GM20000 (cell line): ENCODE data around the gene VWF.

Experiments used
- DNase-seq: peaks from one replicate; pipeline ENCODE4 v3.0.0; 2012; ENCODE audit warnings: low spot score
- TF ChIP-seq, protein P1 (sequence below): IDR thresholded peaks from 2 replicates; pipeline ENCODE4 v1.5.1; 2012; ENCODE audit warnings: mild to moderate bottlenecking, control low read depth; ENCODE audit errors: extremely low read depth, missing control alignments

VWF gene

DNA sequence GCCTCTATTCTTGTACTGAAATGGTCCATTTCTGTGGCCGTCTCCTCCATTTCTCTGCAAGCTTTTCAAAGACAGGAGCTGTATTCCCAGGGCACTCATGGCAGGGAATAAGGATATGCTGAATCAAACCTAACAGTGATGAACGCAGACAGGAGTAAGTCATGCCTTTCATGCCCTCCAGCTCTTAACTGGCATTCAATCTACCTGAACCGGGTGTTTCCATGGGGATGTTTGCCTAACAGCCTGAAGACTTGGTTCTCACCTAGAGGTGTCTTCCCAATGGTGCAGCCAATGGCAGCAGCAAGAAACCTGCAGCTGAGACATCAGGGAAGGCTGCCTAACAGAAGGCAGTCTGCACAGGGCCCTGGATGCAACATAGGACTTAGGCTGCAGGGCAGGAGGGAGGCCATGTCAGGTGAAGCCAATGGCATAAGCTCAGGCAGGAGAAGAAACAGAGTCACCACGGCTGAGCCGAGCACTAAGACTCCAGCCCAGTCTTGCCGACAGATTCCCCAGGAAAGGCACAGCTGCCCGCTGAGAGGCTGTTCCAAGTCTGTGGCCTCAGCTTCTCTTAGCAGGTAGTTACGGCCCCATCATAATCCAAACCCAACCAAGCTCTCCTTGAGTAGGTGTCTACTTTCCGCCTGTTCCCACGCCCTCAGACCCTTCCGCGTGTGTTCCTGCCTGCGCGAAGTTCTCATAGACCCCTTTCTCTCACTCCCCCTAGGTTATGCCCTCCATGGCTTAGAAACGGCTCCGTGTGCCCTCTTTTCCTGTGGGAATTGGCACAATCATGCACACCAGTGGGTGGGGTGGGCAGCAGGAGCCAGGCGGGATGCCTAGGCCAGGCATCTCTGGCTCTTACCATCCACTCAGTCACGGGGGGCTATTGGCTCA lies 44.1 kb downstream of the VWF start:
- TF ChIP-seq, protein P1, sequence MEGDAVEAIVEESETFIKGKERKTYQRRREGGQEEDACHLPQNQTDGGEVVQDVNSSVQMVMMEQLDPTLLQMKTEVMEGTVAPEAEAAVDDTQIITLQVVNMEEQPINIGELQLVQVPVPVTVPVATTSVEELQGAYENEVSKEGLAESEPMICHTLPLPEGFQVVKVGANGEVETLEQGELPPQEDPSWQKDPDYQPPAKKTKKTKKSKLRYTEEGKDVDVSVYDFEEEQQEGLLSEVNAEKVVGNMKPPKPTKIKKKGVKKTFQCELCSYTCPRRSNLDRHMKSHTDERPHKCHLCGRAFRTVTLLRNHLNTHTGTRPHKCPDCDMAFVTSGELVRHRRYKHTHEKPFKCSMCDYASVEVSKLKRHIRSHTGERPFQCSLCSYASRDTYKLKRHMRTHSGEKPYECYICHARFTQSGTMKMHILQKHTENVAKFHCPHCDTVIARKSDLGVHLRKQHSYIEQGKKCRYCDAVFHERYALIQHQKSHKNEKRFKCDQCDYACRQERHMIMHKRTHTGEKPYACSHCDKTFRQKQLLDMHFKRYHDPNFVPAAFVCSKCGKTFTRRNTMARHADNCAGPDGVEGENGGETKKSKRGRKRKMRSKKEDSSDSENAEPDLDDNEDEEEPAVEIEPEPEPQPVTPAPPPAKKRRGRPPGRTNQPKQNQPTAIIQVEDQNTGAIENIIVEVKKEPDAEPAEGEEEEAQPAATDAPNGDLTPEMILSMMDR, result no peak
- DNase-seq, result no peak

DNA sequence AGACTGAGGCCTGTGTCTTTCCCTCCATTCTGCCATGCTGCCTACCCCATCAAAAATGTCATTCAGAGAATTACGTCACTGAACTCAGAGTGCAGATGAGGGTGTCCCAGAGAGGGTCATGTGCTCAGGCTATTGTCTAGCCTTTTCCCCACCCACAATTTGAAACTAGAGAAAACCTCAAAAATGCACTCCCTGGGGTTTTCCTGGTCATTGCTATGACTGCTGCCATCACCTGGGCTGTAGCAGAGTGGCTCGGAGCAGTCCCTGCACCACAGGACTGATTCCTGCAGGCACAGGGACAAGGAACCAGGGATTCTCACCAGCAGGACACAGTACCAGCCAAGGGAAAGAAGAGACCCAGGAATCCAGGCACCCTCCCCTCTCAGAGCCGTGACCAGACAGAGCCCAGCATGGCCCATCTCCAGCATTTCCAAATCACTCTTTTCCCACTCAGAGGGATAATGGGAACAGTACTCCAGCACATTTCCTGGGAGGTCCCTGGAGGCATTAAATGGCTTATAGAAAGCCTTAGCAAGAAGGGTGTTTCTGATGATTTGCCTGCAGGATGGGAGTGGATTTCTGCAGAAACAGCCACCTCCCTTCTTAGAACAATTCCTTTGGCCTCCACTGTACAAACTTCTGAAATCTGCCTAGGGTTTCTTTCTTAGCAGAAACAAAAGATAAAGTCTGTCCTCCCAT lies 45.9 kb downstream of the VWF start:
- DNase-seq, result peak; percentile 41
- TF ChIP-seq, protein P1, result no peak

DNA sequence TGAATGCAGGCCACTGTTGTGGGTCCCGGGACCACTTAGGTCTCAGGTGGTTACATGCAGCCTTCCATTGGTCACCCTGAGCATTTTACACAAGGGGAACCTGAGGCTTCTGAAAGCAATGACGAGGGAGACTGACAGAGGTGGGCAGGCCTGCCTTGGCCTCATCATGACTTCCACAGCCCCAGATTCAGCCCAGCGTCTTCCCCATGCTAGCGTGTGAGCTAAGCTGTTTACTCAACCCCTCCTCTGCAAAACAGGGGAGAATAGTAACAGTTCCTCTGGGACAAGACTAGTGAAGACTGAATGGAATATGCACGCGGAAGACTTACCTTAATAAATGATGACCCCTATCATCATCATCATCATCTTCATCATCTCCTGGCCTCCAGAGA lies 46.8 kb downstream of the VWF start:
- DNase-seq, result no peak
- TF ChIP-seq, protein P1, result no peak

DNA sequence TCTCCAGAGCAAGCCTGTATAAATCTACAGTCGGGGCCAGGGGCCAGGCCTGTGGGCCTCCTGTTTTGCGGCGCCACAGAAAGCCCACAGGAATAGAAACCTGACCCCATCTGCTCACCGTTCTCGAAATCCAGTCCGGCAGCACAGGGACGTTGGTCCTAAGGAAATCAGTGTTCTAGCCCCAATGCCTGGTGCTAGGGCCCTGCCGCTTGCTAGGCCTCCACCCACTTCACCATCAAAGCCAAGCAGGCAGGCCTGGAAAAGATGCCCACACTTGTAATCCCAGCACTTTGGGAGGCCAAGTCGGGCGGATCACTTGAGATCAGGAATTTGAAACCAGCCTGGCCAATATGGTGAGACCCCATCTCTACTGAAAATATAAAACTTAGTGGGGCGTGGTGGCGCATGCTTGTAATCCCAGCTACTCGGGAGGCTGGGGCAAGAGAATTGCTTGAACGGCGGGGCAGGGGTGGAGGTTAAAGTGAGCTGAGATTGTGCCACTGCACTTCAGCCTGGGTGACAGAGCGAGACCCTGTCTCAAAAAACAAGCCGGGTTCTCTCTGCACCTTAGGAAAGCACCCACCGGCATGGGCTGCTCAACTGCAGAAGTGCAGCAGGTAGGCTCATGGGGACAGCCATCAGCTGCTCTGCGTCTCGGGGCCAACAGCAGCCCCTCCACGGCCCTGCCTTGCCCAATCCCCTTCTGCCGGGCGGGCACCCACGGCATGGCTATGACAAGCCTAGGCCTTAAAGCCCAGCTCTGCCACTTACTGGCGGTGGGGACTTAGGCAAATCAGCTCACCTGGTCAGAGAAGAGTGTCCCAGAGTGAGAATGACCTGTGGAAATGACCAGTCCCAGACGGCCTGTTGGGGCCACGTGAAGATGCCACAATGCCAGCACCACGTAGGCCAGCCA lies 47.4 kb downstream of the VWF start:
- DNase-seq, result no peak
- TF ChIP-seq, protein P1, result no peak

DNA sequence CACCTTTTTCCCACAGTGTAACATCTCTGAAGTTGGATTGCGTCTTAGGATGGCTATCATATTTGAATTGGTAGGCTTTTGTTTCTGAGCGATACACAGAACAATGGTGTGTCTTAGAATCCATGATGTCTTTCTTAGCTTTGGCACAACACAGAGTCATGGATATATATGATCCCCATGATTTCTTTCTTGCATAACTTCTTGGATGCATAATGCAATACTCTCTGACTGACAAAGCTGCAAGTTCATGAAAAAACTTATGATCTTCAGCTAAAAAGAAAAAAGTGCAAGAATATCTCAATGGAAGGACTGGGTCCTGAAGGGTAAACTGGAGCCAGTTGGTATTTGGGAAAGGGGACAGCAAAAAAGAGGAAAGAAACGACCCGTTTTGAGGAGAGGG lies 48.1 kb downstream of the VWF start:
- TF ChIP-seq, protein P1, result no peak
- no peak for DNase-seq

DNA sequence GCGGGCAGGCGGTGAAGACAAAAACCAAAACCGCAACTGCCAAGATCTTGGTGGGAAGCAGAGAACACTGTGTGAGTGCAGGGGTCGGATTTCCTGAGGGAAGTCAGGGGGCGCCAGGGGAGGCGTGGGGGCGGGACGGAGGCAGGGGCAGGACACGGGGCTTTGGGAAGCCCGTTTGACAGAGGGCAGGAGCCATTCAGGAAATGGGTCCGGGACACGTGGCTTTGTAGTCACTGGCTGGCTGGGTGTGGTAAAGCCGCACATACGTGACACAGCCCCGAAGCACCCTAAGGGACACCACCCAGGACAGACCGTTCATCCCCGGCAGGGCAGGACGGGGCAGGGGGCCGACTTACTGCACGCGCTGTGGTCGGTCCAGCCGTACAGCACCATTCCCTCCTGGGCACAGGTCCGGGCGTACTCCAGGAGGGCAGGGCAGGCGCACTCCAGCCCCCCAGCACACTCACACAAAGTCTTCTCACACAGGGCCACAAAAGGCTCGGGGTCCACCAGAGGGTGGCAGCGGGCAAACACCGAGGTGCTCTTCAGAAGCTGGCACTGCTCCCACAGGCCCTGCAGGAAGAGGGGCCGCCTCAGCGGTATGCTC lies 49.4 kb downstream of the VWF start:
- DNase-seq, result no peak
- TF ChIP-seq, protein P1, result no peak
